Measurements from ENCODE around the gene PSRC1. TPM values are rescaled to one million over a fixed set of nuclear protein-coding genes. Genes with fewer than 3 reads are reported as not detected.

Gene PSRC1
- total RNA-seq, 2 experiments from 2014 or later: 40.7 to 42.7 TPM

- Histone ChIP-seq H3K79me2 (ENCODE audit: insufficient read depth, low read depth, low read length) (no peaks in the 10 kb centered on the region), H3K27ac (ENCODE audit: low read depth, low read length, poor library complexity, severe bottlenecking) (no peak overlapping the region), H3K9me2 (ENCODE audit: insufficient read depth, low read length) (no peaks in the 10 kb centered on the region), H4K20me1 (ENCODE audit: insufficient read depth, low read length) (no peaks in the 10 kb centered on the region), H2AFZ (ENCODE audit: low read length) (no peak overlapping the region), H3K4me1 (ENCODE audit: insufficient read depth, low read length, poor library complexity, severe bottlenecking) (peaks cover 19% of the 10 kb centered on the region), H3K36me3 (ENCODE audit: insufficient read depth, low read length) (peaks cover 4% of the 10 kb centered on the region; the same call in 1 of the 2 replicates), H3K9me3 (ENCODE audit: low read length) (no peaks in the 10 kb centered on the region), H3K4me3 (ENCODE audit: low read depth, low read length, poor library complexity, severe bottlenecking) (no peak overlapping the region), H3K4me2 (ENCODE audit: low read length) (no peak overlapping the region)
- no peak for DNase-seq (ENCODE audit: low spot score)
- ChIA-PET CTCF (ENCODE audit: unreplicated experiment) (no interaction called here), POLR2A (interaction anchor here (0.6 kb wide), 1 partner anchor 84 kb away, joined by 4 read pairs; no protein-coding TSS in a partner anchor)
- intact Hi-C loops (cut with micrococcal nuclease; ENCODE audit: unreplicated experiment): no loop called here
- no peak for TF ChIP-seq EZH2phosphoT487 (IDR thresholded peaks at IDR 0.05; ENCODE audit: borderline replicate concordance, low read depth, low read length)
- TF ChIP-seq CTCF (conservative IDR thresholded peaks at IDR 0.05; ENCODE audit: low read length): no peak
- BruUV-seq (replicated peaks): no TSS peak
These were observed 25.1 kb downstream of the PSRC1 start for GRCh38 chr1:109257682-109258421.

GRCh38 chr1:109256971-109257681 lies 25.8 kb downstream of the PSRC1 start:
- Histone ChIP-seq H3K27ac (ENCODE audit: low read depth, low read length, poor library complexity, severe bottlenecking) (no peak overlapping the region), H3K9me2 (ENCODE audit: insufficient read depth, low read length) (no peaks in the 10 kb centered on the region), H3K4me2 (ENCODE audit: low read length) (no peak overlapping the region), H2AFZ (ENCODE audit: low read length) (no peak overlapping the region), H4K20me1 (ENCODE audit: insufficient read depth, low read length) (no peaks in the 10 kb centered on the region), H3K79me2 (ENCODE audit: insufficient read depth, low read depth, low read length) (no peaks in the 10 kb centered on the region), H3K4me3 (ENCODE audit: low read depth, low read length, poor library complexity, severe bottlenecking) (no peak overlapping the region), H3K9me3 (ENCODE audit: low read length) (no peaks in the 10 kb centered on the region), H3K4me1 (ENCODE audit: insufficient read depth, low read length, poor library complexity, severe bottlenecking) (peaks cover 19% of the 10 kb centered on the region), H3K36me3 (ENCODE audit: insufficient read depth, low read length) (peaks cover 4% of the 10 kb centered on the region; the same call in 1 of the 2 replicates)
- TF ChIP-seq EZH2phosphoT487 (IDR thresholded peaks at IDR 0.05; ENCODE audit: borderline replicate concordance, low read depth, low read length) (no peak), CTCF (conservative IDR thresholded peaks at IDR 0.05; ENCODE audit: low read length) (no peak)
- BruUV-seq (replicated peaks): no TSS peak
- CTCF ChIA-PET (ENCODE audit: unreplicated experiment): no interaction called here
- POLR2A ChIA-PET: interaction anchor here (0.6 to 1.1 kb wide), 5 partner anchors 9 to 289 kb away, joined by 3 to 6 read pairs (median 4); no protein-coding TSS in a partner anchor
- DNase-seq (ENCODE audit: low spot score): no peak
- intact Hi-C loops (cut with micrococcal nuclease; ENCODE audit: unreplicated experiment): no loop called here

Data from OCI-LY7 (cell line).